SK-N-SH treated with all-trans-retinoic acid at 6 μM for 48 hours (cell line): ENCODE measurements around the gene ITGB4.
"Not testable (repeated sequence)": the region's sequence is repeated elsewhere in the genome, so short reads cannot be mapped to it uniquely, and the experiment has no call there.

Source experiments
- ATAC-seq: fragments of 200-7000 bp; cut with Tn5 transposase; 3 replicates; pipeline ENCODE4 v1.9.1; 2020; ENCODE audit warnings: mild to moderate bottlenecking, moderate library complexity
- CSDC2 ChIP-seq: fragments of 250-450 bp; sonication (Bioruptor Pico); IDR thresholded peaks from 2 replicates; pipeline ENCODE4 v1.5.0; 2020; ENCODE audit warnings: mild to moderate bottlenecking, moderate library complexity
- GLIS3 ChIP-seq: fragments of 250-450 bp; sonication (Bioruptor Pico); IDR thresholded peaks from 2 replicates; pipeline ENCODE4 v1.5.0; 2020; ENCODE audit warnings: mild to moderate bottlenecking, moderate library complexity
- ISL1 ChIP-seq: fragments of 250-450 bp; sonication (Bioruptor Pico); IDR thresholded peaks from 2 replicates; pipeline ENCODE4 v2.1.2; 2022; ENCODE audit warnings: mild to moderate bottlenecking, moderate library complexity
- OSR1 ChIP-seq: fragments of 250-450 bp; sonication (Bioruptor Pico); IDR thresholded peaks from 2 replicates; pipeline ENCODE4 v1.8.0; 2022; ENCODE audit warnings: moderate library complexity, mild to moderate bottlenecking, inconsistent platforms
- RARB ChIP-seq: fragments of 250-450 bp; sonication (Bioruptor Pico); IDR thresholded peaks from 2 replicates; pipeline ENCODE4 v1.8.0; 2021; ENCODE audit warnings: mild to moderate bottlenecking, moderate library complexity
- SNAI2 ChIP-seq: fragments of 250-450 bp; sonication (Bioruptor Pico); IDR thresholded peaks from 2 replicates; pipeline ENCODE4 v1.5.0; 2020; ENCODE audit warnings: mild to moderate bottlenecking, moderate library complexity
- TCF4 ChIP-seq: fragments of 250-450 bp; sonication (Bioruptor Pico); IDR thresholded peaks from 2 replicates; pipeline ENCODE4 v1.8.0; 2021; ENCODE audit warnings: mild to moderate bottlenecking, moderate library complexity, borderline replicate concordance
- TOX ChIP-seq: fragments of 250-450 bp; sonication (Bioruptor Pico); IDR thresholded peaks from 2 replicates; pipeline ENCODE4 v1.8.0; 2021; ENCODE audit warnings: mild to moderate bottlenecking, moderate library complexity, borderline replicate concordance
- ZC3H10 ChIP-seq: fragments of 250-450 bp; sonication (Bioruptor Pico); IDR thresholded peaks from 2 replicates; pipeline ENCODE4 v1.5.1; 2021; ENCODE audit warnings: mild to moderate bottlenecking, moderate library complexity
- ZFP30 ChIP-seq: fragments of 450-650 bp; formaldehyde crosslinking; IDR thresholded peaks from 2 replicates; pipeline ENCODE4 v1.5.0; 2022; ENCODE audit warnings: mild to moderate bottlenecking, moderate library complexity
- ZNF565 ChIP-seq: fragments of 450-650 bp; formaldehyde crosslinking; conservative IDR thresholded peaks from 2 replicates; pipeline ENCODE4 v1.5.0; 2020; ENCODE audit warnings: low read depth, mild to moderate bottlenecking, moderate library complexity
- ZNF70 ChIP-seq: fragments of 450-650 bp; formaldehyde crosslinking; IDR thresholded peaks from 2 replicates; pipeline ENCODE4 v1.5.0; 2020; ENCODE audit warnings: mild to moderate bottlenecking, moderate library complexity
- TF ChIP-seq, protein P1 (sequence below): fragments of 250-450 bp; sonication (Bioruptor Pico); IDR thresholded peaks from 2 replicates; pipeline ENCODE4 v1.5.1; 2020; ENCODE audit warnings: low read depth, mild to moderate bottlenecking, moderate library complexity
- TF ChIP-seq, protein P2 (sequence below): fragments of 250-450 bp; sonication (Bioruptor Pico); IDR thresholded peaks from 2 replicates; pipeline ENCODE4 v1.8.0; 2020; ENCODE audit warnings: mild to moderate bottlenecking, moderate library complexity, borderline replicate concordance
- TF ChIP-seq, protein P3 (sequence below): fragments of 250-450 bp; sonication (Bioruptor Pico); IDR thresholded peaks from 2 replicates; pipeline ENCODE4 v1.8.0; 2021; ENCODE audit warnings: low read depth, mild to moderate bottlenecking, moderate library complexity, borderline replicate concordance
- TF ChIP-seq, protein P4 (sequence below): fragments of 250-450 bp; sonication (Bioruptor Pico); IDR thresholded peaks from 2 replicates; pipeline ENCODE4 v1.5.1; 2021; ENCODE audit warnings: mild to moderate bottlenecking, moderate library complexity
- TF ChIP-seq, protein P5 (sequence below): fragments of 250-450 bp; sonication (Bioruptor Pico); IDR thresholded peaks from 2 replicates; pipeline ENCODE4 v1.5.0; 2020; ENCODE audit warnings: mild to moderate bottlenecking, moderate library complexity

The ITGB4 gene

DNA sequence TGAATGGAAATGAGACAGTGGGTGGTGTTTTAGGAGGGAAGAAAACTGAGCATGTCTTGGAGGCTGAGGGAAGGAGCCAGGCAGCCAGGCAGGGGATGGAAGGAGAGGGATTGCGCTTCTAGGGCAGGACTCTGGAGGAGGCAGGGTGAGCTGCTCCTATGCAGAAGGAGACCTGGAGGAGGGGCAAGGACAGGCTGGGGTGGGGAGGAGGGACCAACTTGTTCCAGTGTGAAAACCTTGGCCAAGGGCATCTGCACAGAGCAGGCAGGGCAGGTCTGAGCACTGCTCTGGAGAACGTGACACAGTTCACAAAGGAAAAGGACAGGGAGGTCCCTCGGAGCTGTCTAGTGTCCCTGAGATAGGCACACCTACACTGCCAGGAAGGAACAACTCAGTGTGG, 38.2 kb downstream of the ITGB4 start:
- no peak for ATAC-seq
- TF ChIP-seq, protein P1, sequence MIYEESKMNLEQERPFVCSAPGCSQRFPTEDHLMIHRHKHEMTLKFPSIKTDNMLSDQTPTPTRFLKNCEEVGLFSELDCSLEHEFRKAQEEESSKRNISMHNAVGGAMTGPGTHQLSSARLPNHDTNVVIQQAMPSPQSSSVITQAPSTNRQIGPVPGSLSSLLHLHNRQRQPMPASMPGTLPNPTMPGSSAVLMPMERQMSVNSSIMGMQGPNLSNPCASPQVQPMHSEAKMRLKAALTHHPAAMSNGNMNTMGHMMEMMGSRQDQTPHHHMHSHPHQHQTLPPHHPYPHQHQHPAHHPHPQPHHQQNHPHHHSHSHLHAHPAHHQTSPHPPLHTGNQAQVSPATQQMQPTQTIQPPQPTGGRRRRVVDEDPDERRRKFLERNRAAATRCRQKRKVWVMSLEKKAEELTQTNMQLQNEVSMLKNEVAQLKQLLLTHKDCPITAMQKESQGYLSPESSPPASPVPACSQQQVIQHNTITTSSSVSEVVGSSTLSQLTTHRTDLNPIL (CRISPR knock-in tag), result no peak
- no peak for TF ChIP-seq ISL1 (CRISPR knock-in tag)
- TF ChIP-seq ZFP30 (CRISPR knock-in tag), result no peak
- TF ChIP-seq, protein P2, sequence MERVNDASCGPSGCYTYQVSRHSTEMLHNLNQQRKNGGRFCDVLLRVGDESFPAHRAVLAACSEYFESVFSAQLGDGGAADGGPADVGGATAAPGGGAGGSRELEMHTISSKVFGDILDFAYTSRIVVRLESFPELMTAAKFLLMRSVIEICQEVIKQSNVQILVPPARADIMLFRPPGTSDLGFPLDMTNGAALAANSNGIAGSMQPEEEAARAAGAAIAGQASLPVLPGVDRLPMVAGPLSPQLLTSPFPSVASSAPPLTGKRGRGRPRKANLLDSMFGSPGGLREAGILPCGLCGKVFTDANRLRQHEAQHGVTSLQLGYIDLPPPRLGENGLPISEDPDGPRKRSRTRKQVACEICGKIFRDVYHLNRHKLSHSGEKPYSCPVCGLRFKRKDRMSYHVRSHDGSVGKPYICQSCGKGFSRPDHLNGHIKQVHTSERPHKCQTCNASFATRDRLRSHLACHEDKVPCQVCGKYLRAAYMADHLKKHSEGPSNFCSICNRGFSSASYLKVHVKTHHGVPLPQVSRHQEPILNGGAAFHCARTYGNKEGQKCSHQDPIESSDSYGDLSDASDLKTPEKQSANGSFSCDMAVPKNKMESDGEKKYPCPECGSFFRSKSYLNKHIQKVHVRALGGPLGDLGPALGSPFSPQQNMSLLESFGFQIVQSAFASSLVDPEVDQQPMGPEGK (CRISPR knock-in tag), result no peak
- TF ChIP-seq GLIS3 (CRISPR knock-in tag), result no peak

DNA sequence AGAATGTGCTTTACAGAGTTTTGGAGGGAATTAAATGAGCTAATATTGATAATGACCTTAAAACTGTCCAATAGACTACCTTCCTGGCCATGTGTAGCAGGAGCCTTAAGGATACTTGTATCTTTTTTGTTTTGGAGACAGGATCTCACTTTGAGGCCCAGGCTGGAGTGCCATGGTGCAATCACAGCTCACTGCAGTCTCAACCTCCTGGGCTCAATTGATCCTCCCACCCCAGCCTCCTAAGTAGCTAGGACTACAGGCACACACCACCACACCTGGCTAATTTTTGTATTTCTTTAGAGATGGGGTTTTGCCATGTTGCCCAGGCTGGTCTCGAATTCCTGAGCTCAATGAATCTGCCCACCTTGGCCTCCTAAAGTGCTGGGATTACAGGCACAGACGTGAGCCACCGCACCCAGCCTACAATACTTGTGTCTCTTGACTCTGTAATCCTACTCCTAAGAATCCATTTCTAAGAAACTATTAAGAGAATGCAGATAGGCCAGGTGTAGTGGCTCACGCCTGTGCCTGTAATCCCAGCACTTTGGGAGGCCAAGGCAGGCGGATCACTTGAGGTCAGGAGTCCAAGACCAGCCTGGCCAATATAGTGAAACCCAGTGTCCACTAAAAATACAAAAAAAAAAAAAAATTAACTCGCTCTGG, 38.9 kb downstream of the ITGB4 start:
- ATAC-seq, result not testable (repeated sequence)

DNA sequence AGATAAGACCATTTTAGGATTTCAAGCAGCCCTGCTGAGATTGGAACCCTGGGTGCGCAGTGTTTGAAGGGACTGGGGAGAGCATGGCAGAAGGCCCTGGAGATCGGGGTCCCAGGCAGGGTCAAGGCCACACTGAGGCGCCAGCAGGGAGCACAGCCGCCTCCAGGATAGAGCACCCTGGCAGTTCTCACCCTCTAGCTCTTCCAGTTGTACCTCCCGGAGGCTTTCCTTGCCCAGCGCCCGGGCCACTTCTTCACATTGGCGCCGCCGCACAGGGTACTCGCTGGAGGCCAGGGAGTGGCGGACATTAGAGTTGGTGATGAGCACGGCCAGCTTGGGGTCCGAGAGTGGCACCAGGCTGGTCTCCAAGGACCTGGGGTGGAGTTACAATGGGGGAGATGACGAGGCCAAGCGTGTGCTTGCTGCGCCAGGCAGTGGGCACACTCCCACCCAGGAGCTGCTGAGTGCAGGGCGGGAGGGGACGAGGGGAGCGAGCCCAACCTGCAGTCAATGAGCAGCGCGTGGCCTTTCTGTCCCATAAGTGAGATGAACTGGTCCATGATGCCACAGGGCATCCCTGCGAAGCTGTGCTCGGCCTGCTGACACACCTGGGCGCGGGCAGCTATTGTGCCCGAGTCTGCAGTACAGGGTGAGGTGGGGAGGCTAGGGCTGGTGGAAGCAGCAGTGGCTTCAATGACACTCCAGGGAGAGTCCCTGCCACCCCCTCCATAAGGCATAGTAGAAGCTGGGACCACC, 41.4 kb downstream of the ITGB4 start:
- TF ChIP-seq, protein P3, sequence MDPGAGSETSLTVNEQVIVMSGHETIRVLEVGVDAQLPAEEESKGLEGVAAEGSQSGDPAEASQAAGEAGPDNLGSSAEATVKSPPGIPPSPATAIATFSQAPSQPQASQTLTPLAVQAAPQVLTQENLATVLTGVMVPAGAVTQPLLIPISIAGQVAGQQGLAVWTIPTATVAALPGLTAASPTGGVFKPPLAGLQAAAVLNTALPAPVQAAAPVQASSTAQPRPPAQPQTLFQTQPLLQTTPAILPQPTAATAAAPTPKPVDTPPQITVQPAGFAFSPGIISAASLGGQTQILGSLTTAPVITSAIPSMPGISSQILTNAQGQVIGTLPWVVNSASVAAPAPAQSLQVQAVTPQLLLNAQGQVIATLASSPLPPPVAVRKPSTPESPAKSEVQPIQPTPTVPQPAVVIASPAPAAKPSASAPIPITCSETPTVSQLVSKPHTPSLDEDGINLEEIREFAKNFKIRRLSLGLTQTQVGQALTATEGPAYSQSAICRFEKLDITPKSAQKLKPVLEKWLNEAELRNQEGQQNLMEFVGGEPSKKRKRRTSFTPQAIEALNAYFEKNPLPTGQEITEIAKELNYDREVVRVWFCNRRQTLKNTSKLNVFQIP (CRISPR knock-in tag), result no peak
- TF ChIP-seq ZNF565 (CRISPR knock-in tag) (no peak), CSDC2 (CRISPR knock-in tag) (no peak), ISL1 (CRISPR knock-in tag) (no peak), RARB (CRISPR knock-in tag) (no peak), TOX (CRISPR knock-in tag) (no peak), GLIS3 (CRISPR knock-in tag) (no peak), ZFP30 (CRISPR knock-in tag) (no peak), OSR1 (CRISPR knock-in tag) (no peak), SNAI2 (CRISPR knock-in tag) (no peak), TCF4 (CRISPR knock-in tag) (no peak)
- TF ChIP-seq, protein P2 (CRISPR knock-in tag), result no peak
- TF ChIP-seq, protein P4, sequence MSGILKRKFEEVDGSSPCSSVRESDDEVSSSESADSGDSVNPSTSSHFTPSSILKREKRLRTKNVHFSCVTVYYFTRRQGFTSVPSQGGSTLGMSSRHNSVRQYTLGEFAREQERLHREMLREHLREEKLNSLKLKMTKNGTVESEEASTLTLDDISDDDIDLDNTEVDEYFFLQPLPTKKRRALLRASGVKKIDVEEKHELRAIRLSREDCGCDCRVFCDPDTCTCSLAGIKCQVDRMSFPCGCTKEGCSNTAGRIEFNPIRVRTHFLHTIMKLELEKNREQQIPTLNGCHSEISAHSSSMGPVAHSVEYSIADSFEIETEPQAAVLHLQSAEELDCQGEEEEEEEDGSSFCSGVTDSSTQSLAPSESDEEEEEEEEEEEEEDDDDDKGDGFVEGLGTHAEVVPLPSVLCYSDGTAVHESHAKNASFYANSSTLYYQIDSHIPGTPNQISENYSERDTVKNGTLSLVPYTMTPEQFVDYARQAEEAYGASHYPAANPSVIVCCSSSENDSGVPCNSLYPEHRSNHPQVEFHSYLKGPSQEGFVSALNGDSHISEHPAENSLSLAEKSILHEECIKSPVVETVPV (CRISPR knock-in tag), result no peak
- TF ChIP-seq, protein P1 (CRISPR knock-in tag), result no peak
- no peak for ATAC-seq

DNA sequence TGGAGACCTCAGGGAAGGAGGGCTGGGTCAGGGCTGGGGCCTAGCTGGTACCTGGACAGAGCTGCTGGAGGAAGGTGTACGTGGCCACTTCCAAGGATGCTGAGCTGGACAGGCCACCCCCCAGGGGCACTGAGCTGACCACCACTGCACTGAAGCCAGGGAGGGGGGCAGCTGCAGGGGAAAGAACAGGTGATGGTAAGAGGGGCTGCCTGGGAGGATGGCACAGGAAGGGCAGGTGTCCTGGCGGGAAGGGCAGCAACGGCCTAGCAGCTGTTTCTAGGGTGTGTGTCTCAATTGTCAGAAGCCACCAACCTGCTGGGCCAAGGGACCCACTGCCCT, 42.0 kb downstream of the ITGB4 start:
- ATAC-seq, result no peak
- no peak for TF ChIP-seq ZC3H10 (CRISPR knock-in tag)
- TF ChIP-seq, protein P5, sequence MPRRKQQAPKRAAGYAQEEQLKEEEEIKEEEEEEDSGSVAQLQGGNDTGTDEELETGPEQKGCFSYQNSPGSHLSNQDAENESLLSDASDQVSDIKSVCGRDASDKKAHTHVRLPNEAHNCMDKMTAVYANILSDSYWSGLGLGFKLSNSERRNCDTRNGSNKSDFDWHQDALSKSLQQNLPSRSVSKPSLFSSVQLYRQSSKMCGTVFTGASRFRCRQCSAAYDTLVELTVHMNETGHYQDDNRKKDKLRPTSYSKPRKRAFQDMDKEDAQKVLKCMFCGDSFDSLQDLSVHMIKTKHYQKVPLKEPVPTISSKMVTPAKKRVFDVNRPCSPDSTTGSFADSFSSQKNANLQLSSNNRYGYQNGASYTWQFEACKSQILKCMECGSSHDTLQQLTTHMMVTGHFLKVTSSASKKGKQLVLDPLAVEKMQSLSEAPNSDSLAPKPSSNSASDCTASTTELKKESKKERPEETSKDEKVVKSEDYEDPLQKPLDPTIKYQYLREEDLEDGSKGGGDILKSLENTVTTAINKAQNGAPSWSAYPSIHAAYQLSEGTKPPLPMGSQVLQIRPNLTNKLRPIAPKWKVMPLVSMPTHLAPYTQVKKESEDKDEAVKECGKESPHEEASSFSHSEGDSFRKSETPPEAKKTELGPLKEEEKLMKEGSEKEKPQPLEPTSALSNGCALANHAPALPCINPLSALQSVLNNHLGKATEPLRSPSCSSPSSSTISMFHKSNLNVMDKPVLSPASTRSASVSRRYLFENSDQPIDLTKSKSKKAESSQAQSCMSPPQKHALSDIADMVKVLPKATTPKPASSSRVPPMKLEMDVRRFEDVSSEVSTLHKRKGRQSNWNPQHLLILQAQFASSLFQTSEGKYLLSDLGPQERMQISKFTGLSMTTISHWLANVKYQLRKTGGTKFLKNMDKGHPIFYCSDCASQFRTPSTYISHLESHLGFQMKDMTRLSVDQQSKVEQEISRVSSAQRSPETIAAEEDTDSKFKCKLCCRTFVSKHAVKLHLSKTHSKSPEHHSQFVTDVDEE (CRISPR knock-in tag), result no peak
- TF ChIP-seq, protein P3 (CRISPR knock-in tag), result no peak
- no peak for TF ChIP-seq ZNF70 (CRISPR knock-in tag)
- TF ChIP-seq, protein P2 (CRISPR knock-in tag), result no peak
- no peak for TF ChIP-seq TCF4 (CRISPR knock-in tag)
